HEK293T (cell line): ENCODE measurements around the gene AGAP3.

Source experiments
- ARNT ChIP-seq: fragments of 450-650 bp; IDR thresholded peaks from 2 replicates; pipeline ENCODE4 v1.6.1; 2017; ENCODE audit warnings: mild to moderate bottlenecking
- BHLHE40 ChIP-seq: fragments of 450-650 bp; IDR thresholded peaks from 2 replicates; pipeline ENCODE4 v1.6.1; 2016; ENCODE audit warnings: mild to moderate bottlenecking, moderate library complexity, borderline replicate concordance
- ELF4 ChIP-seq: fragments of 450-650 bp; IDR thresholded peaks from 2 replicates; pipeline ENCODE4 v1.6.1; 2017; ENCODE audit warnings: antibody characterized with exemption
- FOXA1 ChIP-seq: fragments of 450-650 bp; IDR thresholded peaks from 2 replicates; pipeline ENCODE4 v1.6.1; 2016; ENCODE audit warnings: mild to moderate bottlenecking
- FOXK2 ChIP-seq: fragments of 450-650 bp; IDR thresholded peaks from 2 replicates; pipeline ENCODE4 v1.6.1; 2016; ENCODE audit warnings: mild to moderate bottlenecking
- FOXM1 ChIP-seq: fragments of 450-650 bp; IDR thresholded peaks from 2 replicates; pipeline ENCODE4 v1.6.1; 2017; ENCODE audit warnings: mild to moderate bottlenecking, borderline replicate concordance
- HDGF ChIP-seq: fragments of 450-650 bp; IDR thresholded peaks from 2 replicates; pipeline ENCODE4 v1.6.1; 2017; ENCODE audit warnings: antibody characterized with exemption, borderline replicate concordance
- L3MBTL2 ChIP-seq: fragments of 450-650 bp; conservative IDR thresholded peaks from 2 replicates; pipeline ENCODE4 v1.6.1; 2016; ENCODE audit warnings: mild to moderate bottlenecking
- LEF1 ChIP-seq: fragments of 450-650 bp; IDR thresholded peaks from 2 replicates; pipeline ENCODE4 v1.6.1; 2017; ENCODE audit warnings: mild to moderate bottlenecking, borderline replicate concordance
- NFRKB ChIP-seq: fragments of 450-650 bp; IDR thresholded peaks from 2 replicates; pipeline ENCODE4 v1.6.1; 2016; ENCODE audit warnings: mild to moderate bottlenecking, moderate library complexity
- SP1 ChIP-seq: fragments of 450-650 bp; IDR thresholded peaks from 2 replicates; pipeline ENCODE4 v1.6.1; 2017
- SUZ12 ChIP-seq: fragments of 450-650 bp; IDR thresholded peaks from 2 replicates; pipeline ENCODE4 v1.6.1; 2016; ENCODE audit warnings: mild to moderate bottlenecking
- TARDBP ChIP-seq: fragments of 450-650 bp; IDR thresholded peaks from 2 replicates; pipeline ENCODE4 v1.6.1; 2016

GRCh38 chr7:151131224-151131591 is 44.9 kb downstream of the AGAP3 start:
- TF ChIP-seq ELF4 (no peak), SUZ12 (no peak), TARDBP (no peak), SP1 (no peak), FOXA1 (no peak), FOXM1 (no peak), BHLHE40 (no peak), HDGF (no peak), ARNT (no peak), LEF1 (no peak), L3MBTL2 (no peak), FOXK2 (no peak), NFRKB (no peak)
